ENCODE data around the gene FOXP1.

DNA sequence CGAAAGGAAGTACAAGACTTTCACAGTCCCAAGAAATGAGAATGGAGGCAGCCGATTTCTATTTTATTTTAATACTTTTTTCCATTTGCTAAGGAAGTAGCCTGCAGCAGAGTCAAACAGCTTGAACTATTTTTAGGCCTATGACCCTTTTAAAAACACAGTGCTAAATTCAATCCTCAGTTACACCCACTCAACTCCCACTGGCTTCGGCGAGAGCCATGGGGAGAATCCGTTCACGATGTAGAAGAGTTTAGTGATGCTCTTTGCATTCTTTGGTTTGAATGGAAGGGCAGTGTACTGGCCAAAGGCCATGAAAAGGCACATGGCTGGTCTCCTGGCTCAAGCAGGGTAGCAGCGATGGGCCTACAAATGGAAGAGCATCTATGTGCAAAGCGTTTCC, 343.5 kb downstream of the FOXP1 start:
- TF ChIP-seq CTCF (IDR thresholded peaks at IDR 0.05): no peak
- TF ChIP-seq POLR2A (IDR thresholded peaks at IDR 0.05): no peak
